Gastroesophageal sphincter (tissue), 4 donors: Measurements from ENCODE around the gene NUP93. TPM values are rescaled to one million over a fixed set of nuclear protein-coding genes. Genes with fewer than 3 reads are reported as not detected.

Experiments used
- ATAC-seq: fragments of 150-250 bp; one replicate; pipeline ENCODE4 v1.9.1; 2016; ENCODE audit warnings: mild to moderate bottlenecking, moderate library complexity
- H3K27ac ChIP-seq, 4 donors: fragments of 200-600 bp; sonication (generic) in 3 of 4; 1 replicate in 3 of 4; 2 replicates in 1 of 4; pipeline ENCODE4 v1.5.1; 2016 to 2019
- H3K27me3 ChIP-seq: fragments of 200-600 bp; sonication (generic); one replicate; pipeline ENCODE4 v1.5.1; 2019
- H3K36me3 ChIP-seq, 2 donors: fragments of 200-600 bp; sonication (generic); one replicate each; pipeline ENCODE4 v1.5.1; 2019; ENCODE audit warnings: control low read depth in 1 of 2
- H3K4me1 ChIP-seq, 3 donors: fragments of 200-600 bp; sonication (generic); 1 replicate in 2 of 3; 2 replicates in 1 of 3; pipeline ENCODE4 v1.5.1; 2016 to 2019; ENCODE audit warnings: control low read depth in 2 of 3
- H3K4me3 ChIP-seq, 2 donors: fragments of 200-600 bp; sonication (generic); one replicate each; pipeline ENCODE4 v1.5.1; 2019; ENCODE audit warnings: mild to moderate bottlenecking in 1 of 2, moderate library complexity in 1 of 2
- H3K9me3 ChIP-seq, 3 donors: fragments of 200-600 bp; sonication (generic); one replicate each; pipeline ENCODE4 v1.5.1; 2017 to 2019; ENCODE audit warnings: control low read depth in 2 of 3
- EP300 ChIP-seq: sonication (generic); formaldehyde crosslinking; IDR thresholded peaks from one replicate; pipeline ENCODE4 v1.6.1; 2017; ENCODE audit warnings: antibody characterized with exemption, mild to moderate bottlenecking
- POLR2A ChIP-seq, 2 donors: fragments of 450-650 bp; IDR thresholded peaks; one replicate each; pipeline ENCODE4 v1.6.1; 2017; ENCODE audit warnings: antibody characterized with exemption in 2 of 2, mild to moderate bottlenecking in 2 of 2, moderate library complexity in 1 of 2
- POLR2AphosphoS5 ChIP-seq: sonication (generic); formaldehyde crosslinking; IDR thresholded peaks from one replicate; pipeline ENCODE4 v1.6.1; 2017; ENCODE audit warnings: antibody characterized with exemption
- WGBS, 2 donors: methylation state at CpG; one replicate each; pipeline ENCODE4 v1.1.5; 2018; ENCODE audit warnings: low coverage in 1 of 2; 5-methylcytosine and 5-hydroxymethylcytosine counted together
- total RNA-seq, 4 donors: library from RNA; depleted of rRNA; stranded (reverse); fragments of >200 nt; gene quantifications; one replicate each; pipeline ENCODE4 v1.1.0, GENCODE V29; 2016
- TF ChIP-seq, protein P1 (sequence below), 4 experiments: fragments of 200-600 bp in 2 of 4; fragments of 450-650 bp in 2 of 4; sonication (generic) in 1 of 4; IDR thresholded peaks; one replicate each; pipeline ENCODE4 v1.5.1; 2017 to 2019; ENCODE audit warnings: antibody characterized with exemption in 4 of 4, mild to moderate bottlenecking in 2 of 4, moderate library complexity in 2 of 4

The NUP93 gene
- total RNA-seq, 4 donors from 2014 or later: 37.6 to 39.3 (median 38.9) TPM

DNA sequence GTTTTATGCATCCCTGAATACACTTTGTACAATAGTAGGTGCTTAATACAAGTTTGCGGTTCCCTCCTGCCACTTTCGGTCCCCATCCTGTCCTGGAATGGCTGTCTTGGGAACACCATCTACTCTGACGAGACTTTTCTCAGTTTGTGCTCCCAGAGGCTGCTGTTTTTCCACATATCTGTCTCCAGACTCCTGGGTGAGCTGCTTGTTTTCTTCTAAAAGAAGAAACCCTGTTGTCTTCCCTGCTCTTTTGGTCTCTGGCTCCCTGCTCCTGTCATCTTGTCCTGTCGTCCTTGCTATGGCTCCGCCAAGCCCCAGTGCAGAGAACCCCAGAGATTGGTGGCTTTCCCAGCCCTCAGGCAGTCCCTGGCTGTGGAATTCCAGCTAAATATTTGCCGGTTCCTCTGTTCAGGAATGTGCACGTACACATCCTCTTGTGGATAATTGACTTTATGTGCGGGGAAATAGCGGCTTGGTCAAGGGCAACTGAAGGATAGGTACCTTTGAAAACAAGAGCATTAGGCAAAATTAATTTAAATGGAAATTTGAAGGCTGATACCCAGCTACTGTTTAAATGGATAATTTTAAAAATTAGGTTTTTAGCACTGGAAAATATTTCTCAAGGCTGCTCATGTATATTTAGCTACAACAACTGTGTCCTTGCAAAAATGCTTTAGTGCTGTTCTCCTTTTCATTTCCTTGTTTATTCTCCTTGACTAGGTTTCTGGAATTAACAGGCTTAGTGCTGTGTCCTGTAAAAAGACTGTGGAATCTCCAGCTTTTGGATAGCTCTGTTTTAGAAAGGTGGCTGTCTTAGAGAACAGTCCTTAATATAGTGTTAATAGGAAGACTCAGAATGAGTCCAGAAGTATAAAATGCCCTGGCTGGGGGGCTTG is 84.9 kb downstream of the NUP93 start:
- WGBS, 2 donors: 70 to 77% methylated on average over 6 to 9 of the region's 9 CpGs
- no peak for ATAC-seq
- H3K4me3 ChIP-seq: no peak overlapping the region
- no peaks in the 10 kb centered on the region for H3K27me3 ChIP-seq
- peaks cover 0 to 14% of the 10 kb centered on the region in 2 donors for H3K36me3 ChIP-seq
- peaks cover 0 to 18% (median 0%) of the 10 kb centered on the region in 3 donors for H3K4me1 ChIP-seq
- H3K27ac ChIP-seq: no peak overlapping the region
- no peaks in the 10 kb centered on the region for H3K9me3 ChIP-seq
- TF ChIP-seq, protein P1, sequence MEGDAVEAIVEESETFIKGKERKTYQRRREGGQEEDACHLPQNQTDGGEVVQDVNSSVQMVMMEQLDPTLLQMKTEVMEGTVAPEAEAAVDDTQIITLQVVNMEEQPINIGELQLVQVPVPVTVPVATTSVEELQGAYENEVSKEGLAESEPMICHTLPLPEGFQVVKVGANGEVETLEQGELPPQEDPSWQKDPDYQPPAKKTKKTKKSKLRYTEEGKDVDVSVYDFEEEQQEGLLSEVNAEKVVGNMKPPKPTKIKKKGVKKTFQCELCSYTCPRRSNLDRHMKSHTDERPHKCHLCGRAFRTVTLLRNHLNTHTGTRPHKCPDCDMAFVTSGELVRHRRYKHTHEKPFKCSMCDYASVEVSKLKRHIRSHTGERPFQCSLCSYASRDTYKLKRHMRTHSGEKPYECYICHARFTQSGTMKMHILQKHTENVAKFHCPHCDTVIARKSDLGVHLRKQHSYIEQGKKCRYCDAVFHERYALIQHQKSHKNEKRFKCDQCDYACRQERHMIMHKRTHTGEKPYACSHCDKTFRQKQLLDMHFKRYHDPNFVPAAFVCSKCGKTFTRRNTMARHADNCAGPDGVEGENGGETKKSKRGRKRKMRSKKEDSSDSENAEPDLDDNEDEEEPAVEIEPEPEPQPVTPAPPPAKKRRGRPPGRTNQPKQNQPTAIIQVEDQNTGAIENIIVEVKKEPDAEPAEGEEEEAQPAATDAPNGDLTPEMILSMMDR (IDR thresholded peaks at IDR 0.05): no peak
- no peak for TF ChIP-seq EP300
- TF ChIP-seq POLR2AphosphoS5: no peak
- no peak for TF ChIP-seq POLR2A (IDR thresholded peaks at IDR 0.05)

DNA sequence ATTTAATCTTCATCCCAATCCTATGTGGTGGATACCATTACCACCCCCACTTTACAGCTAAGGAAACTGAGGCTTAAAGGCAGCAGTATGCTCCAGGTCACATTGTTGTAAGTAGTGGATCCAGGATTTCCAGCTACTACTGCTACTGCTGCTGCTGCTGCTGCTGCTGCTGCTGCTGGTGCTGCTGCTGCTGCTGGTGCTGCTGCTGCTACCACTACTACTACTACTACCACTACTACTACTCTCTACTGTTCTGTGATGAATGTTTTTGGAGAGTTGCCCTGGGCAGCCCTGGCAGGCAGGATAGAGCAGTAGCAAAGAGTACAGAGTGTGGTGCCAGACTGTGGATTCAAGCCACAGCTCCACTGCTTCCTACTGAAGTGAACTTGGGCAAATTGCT is 85.8 kb downstream of the NUP93 start:
- H3K9me3 ChIP-seq: no peaks in the 10 kb centered on the region
- no peaks in the 10 kb centered on the region for H3K27me3 ChIP-seq
- TF ChIP-seq EP300 (no peak), POLR2AphosphoS5 (no peak), POLR2A (IDR thresholded peaks at IDR 0.05) (no peak)
- TF ChIP-seq, protein P1 (IDR thresholded peaks at IDR 0.05): no peak
- H3K4me1 ChIP-seq: peaks cover 0 to 18% (median 0%) of the 10 kb centered on the region in 3 donors
- no peak overlapping the region for H3K27ac ChIP-seq
- no peak for ATAC-seq
- no peak overlapping the region for H3K4me3 ChIP-seq
- H3K36me3 ChIP-seq: peaks cover 0 to 23% of the 10 kb centered on the region in 2 donors

DNA sequence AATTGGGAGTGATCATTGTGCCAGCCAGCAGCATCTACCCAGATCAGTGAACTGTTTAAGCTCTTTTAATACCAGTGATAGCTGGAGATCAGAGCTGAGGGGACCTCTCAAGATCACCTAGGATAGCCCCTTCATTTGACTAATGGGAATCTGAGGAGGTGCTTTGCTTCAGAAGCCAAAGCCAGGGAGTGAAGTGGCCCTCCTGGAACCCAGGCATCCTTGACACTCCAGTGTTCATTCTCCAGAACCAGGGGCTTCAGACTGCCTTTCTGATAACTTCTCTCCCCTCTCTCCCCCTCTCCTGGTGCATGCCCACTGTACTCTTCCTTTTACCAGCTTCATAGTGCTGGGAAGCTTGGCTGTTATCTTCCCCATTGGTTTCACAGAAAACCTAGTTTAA is 87.1 kb downstream of the NUP93 start:
- no peak for TF ChIP-seq POLR2AphosphoS5
- TF ChIP-seq, protein P1 (IDR thresholded peaks at IDR 0.05): no peak
- Histone ChIP-seq H3K4me3 (no peak overlapping the region), H3K27ac (no peak overlapping the region), H3K4me1 (peaks cover 0 to 18% (median 0%) of the 10 kb centered on the region in 3 donors), H3K27me3 (no peaks in the 10 kb centered on the region), H3K36me3 (peaks cover 0 to 37% of the 10 kb centered on the region in 2 donors), H3K9me3 (no peaks in the 10 kb centered on the region)
- ATAC-seq: no peak

DNA sequence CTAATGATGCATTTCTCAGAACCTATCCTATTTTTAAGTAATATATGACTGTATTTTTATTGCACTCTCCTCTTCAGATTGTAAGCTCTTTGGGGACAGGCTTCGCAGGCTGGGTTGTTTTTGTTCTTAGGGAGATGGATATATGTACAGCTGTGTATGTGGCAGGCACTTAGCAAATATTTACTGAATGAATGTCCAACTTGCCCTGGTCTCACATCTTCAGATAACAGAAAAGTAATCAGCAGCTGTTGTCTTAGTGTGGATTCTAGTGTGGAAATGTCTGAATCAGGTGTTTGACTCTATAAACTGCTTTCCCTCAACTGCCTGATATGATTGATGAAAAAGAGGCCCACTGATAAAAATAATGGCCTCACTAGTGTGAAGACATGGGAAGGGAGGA is 88.0 kb downstream of the NUP93 start:
- WGBS, 2 donors: 83 to 88% methylated on average over 1 of the region's 1 CpG
- no peaks in the 10 kb centered on the region for H3K27me3 ChIP-seq
- TF ChIP-seq, protein P1 (IDR thresholded peaks at IDR 0.05): no peak
- TF ChIP-seq POLR2A (IDR thresholded peaks at IDR 0.05) (no peak), EP300 (no peak), POLR2AphosphoS5 (no peak)

DNA sequence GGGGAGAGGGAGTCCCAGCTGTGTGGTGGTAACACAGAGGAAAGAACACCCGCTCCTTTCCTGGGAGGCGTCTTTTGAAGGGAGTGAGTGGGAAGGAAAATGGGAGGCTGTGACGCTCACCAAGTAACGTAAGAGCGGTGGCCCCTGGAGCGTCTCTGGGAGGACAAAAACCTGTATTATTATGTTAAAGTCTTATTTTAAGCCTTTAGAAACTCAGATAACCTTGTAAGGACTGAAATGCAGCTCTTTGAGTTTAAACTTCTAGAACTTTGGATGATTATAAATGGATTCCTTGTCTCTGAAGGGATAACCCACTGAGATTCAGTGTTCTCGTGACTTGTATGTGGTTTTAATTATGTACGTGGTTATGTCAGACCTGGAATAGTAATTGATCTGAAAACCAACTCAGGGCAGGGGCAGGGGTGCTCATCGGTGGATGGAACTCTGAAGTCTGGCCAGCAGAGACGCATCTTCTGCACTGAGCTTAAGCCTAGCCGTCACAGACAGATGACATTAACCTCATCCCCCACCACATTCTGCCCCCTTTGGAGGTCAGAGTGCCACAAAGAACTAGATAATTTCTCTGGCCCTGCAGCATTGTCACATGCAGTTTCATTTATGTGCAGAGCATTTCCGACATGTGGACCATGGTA is 93.3 kb downstream of the NUP93 start:
- Histone ChIP-seq H3K9me3 (no peaks in the 10 kb centered on the region), H3K27ac (no peak overlapping the region)
- 81 to 84% methylated on average over 6 to 12 of the region's 12 CpGs for WGBS, 2 donors

More for the DNA sequence above, 88.0 kb downstream of the NUP93 start:
- no peak for ATAC-seq
- Histone ChIP-seq H3K27ac (no peak overlapping the region), H3K9me3 (no peaks in the 10 kb centered on the region), H3K4me1 (peaks cover 0 to 18% (median 0%) of the 10 kb centered on the region in 3 donors), H3K4me3 (no peak overlapping the region), H3K36me3 (peaks cover 0 to 44% of the 10 kb centered on the region in 2 donors)

More for the DNA sequence above, 93.3 kb downstream of the NUP93 start:
- Histone ChIP-seq H3K36me3 (peaks cover 0 to 78% of the 10 kb centered on the region in 2 donors), H3K27me3 (no peaks in the 10 kb centered on the region), H3K4me1 (no peaks in the 10 kb centered on the region), H3K4me3 (no peak overlapping the region)
- TF ChIP-seq POLR2A (IDR thresholded peaks at IDR 0.05): no peak
- TF ChIP-seq, protein P1 (IDR thresholded peaks at IDR 0.05): no peak
- TF ChIP-seq POLR2AphosphoS5: no peak
- TF ChIP-seq EP300: no peak
- no peak for ATAC-seq
